DOHH2 (cell line): Measurements from ENCODE around the gene APLP2.

Experiments
- CTCF ChIP-seq: fragments of 200-600 bp; sonication (generic); IDR thresholded peaks from one replicate; pipeline ENCODE4 v1.5.1; 2014; ENCODE audit warnings: antibody characterized with exemption, mild to moderate bottlenecking, low read depth, low read length; ENCODE audit not compliant: poor library complexity, severe bottlenecking
- EZH2phosphoT487 ChIP-seq: fragments of 200-600 bp; sonication (generic); IDR thresholded peaks from 2 replicates; pipeline ENCODE4 v1.6.1; 2017; ENCODE audit warnings: borderline replicate concordance, mild to moderate bottlenecking, antibody characterized with exemption, low read length, moderate library complexity, mixed read lengths

GRCh38 chr11:130178441-130179339 is 109.0 kb downstream of the APLP2 start:
- TF ChIP-seq CTCF (no peak), EZH2phosphoT487 (no peak)
